ENCODE measurements around the gene RUNX2. TPM values are rescaled to one million over a fixed set of nuclear protein-coding genes. Genes with fewer than 3 reads are reported as not detected.

Gene RUNX2
- total RNA-seq, 4 donors from 2014 or later: 0.65 to 2.4 (median 1.3) TPM

DNA sequence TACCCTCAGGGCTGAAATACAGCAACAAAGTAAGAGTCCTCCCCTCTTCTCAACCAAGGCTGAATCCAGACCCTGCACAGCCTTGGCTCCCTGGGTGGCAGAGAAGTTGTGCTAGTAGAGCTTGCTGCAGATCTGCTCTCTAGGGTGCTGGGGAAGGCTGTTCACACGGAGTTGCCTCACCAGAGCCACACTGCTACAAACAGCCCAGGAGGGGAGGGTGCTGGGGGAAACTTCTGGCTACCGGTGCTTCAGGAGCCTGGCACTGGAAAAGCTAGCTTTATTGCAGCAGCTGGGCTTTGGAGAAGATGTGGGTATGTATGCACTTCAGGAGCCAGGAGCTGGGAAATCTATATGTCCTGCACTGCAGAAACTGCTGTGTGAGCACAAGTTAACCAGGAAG lies 87.2 kb downstream of the RUNX2 start:
- DNase-seq (ENCODE audit: low spot score) (no peak), ATAC-seq (ENCODE audit: low FRiP score) (no peak)
- TF ChIP-seq, protein P1, sequence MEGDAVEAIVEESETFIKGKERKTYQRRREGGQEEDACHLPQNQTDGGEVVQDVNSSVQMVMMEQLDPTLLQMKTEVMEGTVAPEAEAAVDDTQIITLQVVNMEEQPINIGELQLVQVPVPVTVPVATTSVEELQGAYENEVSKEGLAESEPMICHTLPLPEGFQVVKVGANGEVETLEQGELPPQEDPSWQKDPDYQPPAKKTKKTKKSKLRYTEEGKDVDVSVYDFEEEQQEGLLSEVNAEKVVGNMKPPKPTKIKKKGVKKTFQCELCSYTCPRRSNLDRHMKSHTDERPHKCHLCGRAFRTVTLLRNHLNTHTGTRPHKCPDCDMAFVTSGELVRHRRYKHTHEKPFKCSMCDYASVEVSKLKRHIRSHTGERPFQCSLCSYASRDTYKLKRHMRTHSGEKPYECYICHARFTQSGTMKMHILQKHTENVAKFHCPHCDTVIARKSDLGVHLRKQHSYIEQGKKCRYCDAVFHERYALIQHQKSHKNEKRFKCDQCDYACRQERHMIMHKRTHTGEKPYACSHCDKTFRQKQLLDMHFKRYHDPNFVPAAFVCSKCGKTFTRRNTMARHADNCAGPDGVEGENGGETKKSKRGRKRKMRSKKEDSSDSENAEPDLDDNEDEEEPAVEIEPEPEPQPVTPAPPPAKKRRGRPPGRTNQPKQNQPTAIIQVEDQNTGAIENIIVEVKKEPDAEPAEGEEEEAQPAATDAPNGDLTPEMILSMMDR (IDR thresholded peaks at IDR 0.05): no peak

- TF ChIP-seq, protein P1 (IDR thresholded peaks at IDR 0.05): no peak
- ATAC-seq (ENCODE audit: low FRiP score): no peak
Observed at GRCh38 chr6:45415788-45416518, 87.8 kb downstream of the RUNX2 start.

GRCh38 chr6:45416700-45417099 lies 88.6 kb downstream of the RUNX2 start:
- ATAC-seq (ENCODE audit: low FRiP score): no peak
- DNase-seq (ENCODE audit: low spot score): no peak
- TF ChIP-seq, protein P1 (IDR thresholded peaks at IDR 0.05): no peak

More at GRCh38 chr6:45415788-45416518, 87.8 kb downstream of the RUNX2 start:
- no peak for DNase-seq (ENCODE audit: low spot score)

GRCh38 chr6:45417436-45417835 lies 89.3 kb downstream of the RUNX2 start:
- DNase-seq (ENCODE audit: low spot score): no peak
- TF ChIP-seq, protein P1 (IDR thresholded peaks at IDR 0.05): no peak
- no peak for ATAC-seq (ENCODE audit: low FRiP score)

GRCh38 chr6:45419571-45420082 lies 91.5 kb downstream of the RUNX2 start:
- TF ChIP-seq, protein P1 (IDR thresholded peaks at IDR 0.05): no peak
- no peak for DNase-seq (ENCODE audit: low spot score)
- no peak for ATAC-seq (ENCODE audit: low FRiP score)

GRCh38 chr6:45420083-45420908 lies 92.2 kb downstream of the RUNX2 start:
- TF ChIP-seq, protein P1 (IDR thresholded peaks at IDR 0.05): no peak
- ATAC-seq (ENCODE audit: low FRiP score): no peak
- DNase-seq (ENCODE audit: low spot score): no peak

All from omental fat pad (tissue), 4 donors.